GM21526 (cell line): ENCODE measurements around the gene PDE6B.

Source experiments
- ATAC-seq: cut with Tn5 transposase; IDR thresholded peaks from one replicate; pipeline ENCODE4 v1.9.1; 2021; ENCODE audit warnings: moderate library complexity; ENCODE audit not compliant: unreplicated experiment, low FRiP score

PDE6B gene

DNA sequence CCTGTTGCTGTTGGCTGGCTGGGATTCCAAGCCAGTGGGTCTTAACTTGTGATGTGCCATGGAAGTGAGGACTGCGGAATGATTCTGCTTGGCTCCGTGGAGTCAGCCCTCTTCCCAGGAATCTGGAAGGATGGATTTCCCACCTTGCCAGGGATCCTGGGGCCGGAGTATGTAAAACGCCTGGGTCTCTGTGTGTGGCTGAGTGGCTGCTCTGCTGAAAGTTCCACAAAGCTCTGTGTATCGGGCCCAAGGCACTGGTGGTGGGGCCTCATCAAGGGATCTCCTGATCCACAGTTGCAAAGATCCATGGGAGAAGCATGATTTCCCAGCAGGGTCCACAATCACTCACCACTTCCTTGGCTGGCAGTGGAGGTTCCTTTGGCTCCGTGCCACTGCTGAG, 25.2 kb upstream of the PDE6B start:
- no peak for ATAC-seq

DNA sequence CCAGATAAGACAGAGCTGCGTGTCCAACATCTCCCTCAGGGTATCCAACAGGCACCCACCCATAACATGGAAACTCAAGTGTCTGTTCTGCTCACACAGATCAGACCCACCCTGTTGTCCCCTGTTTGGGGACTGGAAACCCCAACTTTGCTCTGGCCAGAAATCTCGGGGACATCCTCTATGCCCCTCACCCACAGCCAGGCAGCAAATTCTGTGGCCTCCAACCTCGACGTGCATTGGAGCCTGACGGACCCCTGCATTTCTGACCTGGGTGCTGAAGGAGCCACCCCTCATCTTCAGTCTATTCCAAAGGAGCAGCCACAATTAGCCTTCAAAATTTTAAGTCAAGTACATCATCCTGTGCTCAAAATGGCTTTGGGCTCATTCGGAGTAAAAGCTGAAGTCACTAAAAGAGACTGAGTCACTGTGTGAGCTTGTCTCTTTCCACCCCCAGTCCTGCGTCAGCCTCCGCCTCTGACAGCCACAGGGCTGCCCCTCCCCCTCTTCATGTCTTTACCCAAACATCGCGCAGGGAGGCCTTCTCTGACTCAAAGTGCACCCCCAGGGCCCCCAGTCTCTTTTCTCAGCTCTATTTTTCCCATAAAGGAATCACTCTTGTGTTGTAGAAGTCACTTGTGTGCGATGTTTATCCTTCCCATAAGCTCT, 24.4 kb upstream of the PDE6B start:
- no peak for ATAC-seq

DNA sequence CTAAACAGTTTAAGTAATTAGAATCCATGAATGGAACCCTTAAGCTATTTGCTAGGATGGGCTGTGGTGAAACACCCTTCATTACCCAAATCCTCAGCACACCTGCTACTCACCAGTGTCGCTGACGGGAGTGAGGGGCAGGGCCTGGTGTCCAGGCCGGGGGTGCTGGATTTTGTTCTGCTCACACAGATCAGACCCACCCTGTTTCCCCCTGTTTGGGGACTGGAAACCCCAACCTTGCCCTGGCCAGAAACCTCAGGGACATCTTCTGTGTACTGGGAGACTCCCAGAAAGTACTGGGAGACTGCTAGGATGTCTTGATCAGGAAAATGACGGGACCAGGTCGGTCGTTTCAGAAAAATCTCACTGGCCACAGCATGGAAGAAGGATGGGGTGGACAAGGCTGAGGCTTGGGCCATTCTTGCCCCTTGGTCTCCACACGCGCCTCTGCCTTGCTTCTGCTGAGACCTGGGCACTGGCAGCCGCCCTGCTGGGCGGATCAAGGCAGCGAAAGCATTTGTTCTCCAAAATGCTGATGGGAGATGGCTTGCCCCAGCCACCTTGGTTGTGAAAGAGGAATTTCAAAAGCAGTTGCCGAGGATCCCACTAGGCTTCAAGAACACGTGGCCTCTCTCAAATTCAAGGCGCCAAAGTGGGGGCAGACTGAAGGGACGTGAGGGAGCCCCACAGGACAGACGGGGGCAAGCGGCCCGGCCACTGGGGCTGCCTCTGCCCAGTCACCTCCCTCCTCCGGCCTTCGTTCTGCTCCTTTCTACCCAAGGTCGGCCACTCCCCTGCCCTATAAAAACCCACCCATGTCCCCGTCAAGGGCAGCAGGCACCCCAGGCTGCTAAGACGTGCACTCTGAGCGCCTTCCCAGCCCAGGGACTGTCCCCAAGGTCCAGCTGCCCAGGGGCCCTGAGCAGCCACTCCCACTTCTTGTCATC, 23.5 kb upstream of the PDE6B start:
- no peak for ATAC-seq

DNA sequence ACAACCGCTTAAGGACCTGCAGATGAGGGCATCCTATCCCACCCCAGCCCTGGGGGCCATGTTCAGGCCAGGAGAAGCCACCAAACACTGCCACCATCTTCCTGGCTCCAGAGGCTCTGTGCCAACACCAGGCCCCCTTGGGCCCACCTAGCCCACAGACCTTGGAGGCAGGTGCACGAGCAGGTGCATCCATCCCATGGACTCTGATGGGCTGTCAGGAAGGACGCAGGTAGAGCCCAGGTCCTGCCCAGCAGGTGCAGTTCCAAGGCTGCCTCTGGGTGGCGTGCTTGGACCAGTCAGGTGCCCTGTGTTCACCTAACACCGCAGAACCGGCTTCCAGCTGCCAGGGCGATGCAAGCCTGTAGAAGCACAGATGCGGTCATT, 22.8 kb upstream of the PDE6B start:
- no peak for ATAC-seq

DNA sequence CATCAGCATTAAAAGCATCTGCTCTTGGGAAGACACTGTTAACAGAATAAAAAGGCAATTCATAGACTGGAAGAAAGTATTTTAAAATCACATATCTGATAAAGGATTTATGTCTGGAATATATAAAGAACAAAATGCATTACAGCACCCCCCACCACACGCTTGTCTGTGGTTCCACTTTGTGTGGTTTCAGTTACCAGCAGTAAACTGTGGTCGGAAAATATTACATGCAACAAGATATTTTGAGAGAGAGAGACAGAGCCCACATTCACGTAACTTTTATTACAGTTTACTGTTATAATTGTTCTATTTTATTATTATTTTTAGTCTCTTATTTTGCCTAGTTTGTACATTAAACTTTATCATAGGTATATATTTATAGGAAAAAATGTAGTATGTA, 21.2 kb upstream of the PDE6B start:
- ATAC-seq = no peak

DNA sequence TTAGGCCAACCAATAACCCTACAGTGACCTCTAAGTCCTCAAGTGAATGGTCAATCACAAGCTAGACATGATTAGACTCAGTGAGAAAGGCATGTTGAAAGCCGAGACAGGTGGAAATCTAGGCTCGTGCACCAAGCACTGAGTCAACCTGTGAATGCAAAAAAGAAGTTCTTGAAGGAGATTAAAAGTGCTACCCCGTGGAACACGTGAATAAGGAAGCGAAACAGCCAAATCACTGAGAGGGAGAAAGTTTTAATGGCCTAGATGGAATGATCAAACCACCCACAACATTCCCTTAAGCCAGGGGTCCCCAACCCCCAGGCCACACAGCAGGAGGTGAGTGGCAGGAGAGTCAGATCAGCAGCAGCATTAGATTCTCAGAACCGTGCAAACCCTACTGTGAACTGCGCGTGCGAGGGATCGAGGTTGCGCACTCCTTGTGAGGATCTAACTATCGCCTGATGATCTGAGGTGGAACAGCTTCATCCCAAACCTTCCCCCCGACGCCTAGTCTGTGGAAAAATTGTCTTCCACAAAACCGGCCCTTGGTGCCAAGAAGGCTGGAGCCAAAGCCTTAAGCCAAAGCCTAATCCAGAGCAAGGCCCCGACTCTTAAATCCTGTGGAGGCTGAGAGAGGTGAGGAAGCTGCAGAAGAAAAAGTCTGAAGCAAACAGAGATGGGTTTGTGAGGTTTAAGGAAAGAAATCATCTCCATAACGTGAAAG, 19.5 kb upstream of the PDE6B start:
- ATAC-seq = no peak

DNA sequence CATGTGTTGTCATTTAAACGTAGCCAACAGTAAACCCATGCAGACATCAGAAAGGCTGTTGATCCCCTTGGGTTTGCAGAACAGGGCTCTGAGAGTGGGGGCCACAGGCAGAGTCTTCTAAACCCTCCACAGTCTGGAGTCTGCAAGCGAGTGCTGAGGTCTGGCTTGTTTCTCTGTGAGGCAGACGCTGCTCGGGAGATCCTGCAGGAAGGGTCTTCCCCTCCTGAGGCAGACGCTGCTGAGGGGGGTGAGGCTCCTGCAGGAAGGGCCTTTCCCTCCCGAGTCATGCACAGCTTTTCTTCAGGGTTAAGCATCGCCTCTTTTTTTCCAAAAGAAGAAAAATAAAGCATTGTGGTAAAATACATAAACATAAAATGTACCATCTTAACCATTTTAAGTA, 17.1 kb upstream of the PDE6B start:
- no peak for ATAC-seq

DNA sequence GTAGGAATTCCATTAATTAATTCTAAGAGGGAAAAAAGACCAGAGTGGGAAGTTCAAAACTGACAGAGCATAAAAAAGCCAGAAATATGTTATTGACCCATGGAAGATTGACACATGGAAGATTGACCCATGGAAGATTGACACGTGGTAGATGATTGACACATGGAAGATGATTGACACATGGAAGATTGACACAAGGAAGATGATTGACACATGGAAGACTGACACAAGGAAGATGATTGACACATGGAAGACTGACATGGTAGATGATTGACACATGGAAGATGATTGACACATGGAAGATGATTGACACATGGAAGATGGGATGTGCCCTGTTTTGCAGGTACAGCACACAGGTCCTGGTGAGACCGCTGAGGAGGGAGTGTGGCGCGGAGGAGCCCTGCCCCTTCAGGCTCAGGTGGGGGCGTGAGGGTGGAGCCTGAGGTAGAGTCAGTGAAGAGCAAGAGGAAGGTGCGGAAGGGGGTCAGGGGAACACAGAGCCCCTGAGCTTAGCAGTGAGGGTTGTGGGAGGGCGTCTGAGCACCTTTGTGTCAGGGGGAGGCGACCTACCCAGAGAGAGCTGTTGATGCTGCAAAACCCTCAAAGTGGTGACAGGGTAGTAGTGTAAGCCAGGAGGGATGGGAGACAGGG, 15.8 kb upstream of the PDE6B start:
- no peak for ATAC-seq

DNA sequence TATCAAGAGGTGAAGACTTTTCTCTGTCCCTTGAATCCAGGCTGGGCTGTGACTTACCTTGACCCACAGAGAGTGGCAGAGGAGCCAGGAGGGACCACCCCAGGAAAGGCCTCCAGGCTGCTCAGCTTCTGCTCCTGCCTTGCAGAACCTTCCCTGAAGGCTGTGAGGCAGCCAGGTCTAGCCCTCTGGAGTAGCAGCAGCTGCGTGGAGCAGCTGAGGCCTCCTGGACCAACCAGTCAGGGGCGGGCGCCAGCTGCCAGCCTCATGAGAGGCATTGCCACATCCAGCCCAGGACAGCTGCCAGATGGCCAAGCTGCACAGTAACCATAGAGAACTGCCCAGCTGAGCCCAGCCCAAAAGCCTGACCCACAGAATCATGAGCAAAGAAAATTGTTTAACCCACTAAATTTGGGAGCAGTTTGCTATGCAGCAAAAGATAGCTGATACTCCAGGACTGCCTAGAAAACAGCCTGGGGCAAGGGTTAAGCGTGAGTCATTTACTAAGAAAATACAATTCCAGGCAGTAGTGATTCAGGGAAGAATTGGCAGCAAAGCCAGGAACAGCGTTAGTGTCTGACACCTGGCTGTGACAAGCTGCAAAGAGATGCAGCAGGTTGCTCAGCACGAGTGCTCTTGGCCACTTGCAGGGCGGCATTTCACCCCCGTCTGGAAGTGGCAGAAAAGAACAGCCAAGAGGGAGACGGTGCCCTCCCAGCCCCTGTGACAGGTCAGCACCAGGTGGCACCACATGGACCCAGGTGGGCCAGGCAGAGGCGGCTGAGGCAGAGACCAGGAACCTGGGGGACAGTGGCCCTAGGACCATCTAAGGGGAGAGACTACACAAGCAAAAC, 14.7 kb upstream of the PDE6B start:
- ATAC-seq = no peak

DNA sequence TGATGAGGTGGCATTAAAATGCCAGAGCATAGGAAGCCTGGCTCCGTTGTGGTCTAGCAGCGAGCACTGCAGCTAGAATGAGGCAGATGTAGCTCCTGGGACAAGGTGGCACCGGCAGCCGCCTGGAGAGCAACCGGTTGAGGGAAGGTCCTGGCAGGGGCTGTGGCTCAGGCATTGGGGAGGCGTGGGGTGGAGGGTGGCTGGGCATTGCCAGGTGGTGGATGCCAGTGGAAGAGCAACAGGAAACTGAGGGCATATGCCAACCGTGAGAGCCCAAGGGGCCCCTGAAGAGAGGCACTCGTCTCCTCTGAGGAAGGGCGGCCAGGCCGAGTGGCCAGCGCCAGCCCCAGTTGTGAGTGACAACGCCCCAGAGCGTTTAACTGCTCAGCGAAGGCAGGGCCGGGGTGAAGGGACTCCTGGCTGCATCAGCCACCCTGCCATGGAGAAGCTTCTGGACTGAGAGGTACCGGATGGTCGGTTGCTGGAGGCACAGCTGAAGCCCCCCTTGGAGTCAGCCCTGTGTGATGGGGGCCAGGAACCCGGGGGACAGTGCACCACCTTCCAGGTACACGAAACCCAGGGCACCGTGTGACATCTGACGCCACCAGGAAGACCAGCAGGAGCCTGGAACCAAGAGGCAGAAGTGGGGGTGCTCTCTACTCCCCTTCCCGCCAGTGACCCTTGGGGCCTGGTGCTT, 13.2 kb upstream of the PDE6B start:
- ATAC-seq = no peak

DNA sequence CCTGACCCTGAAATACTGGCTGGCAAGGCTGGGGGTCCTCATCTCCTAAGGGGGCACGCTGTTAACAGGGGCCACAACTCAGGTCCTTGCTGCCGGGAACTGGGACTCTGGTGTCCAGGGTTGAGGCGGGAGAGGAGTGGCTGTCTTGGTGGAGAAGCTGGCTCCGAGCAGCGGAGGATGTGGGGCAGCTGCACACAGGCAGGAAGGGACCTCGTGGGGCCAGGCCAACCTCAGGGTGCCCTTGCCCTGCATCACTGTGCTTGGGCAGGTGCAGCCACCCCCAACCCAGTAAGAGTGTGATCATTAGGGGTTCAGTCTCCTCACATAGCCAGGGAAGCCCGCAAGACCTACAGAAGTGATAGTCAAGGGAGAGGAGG, 12.6 kb upstream of the PDE6B start:
- no peak for ATAC-seq

DNA sequence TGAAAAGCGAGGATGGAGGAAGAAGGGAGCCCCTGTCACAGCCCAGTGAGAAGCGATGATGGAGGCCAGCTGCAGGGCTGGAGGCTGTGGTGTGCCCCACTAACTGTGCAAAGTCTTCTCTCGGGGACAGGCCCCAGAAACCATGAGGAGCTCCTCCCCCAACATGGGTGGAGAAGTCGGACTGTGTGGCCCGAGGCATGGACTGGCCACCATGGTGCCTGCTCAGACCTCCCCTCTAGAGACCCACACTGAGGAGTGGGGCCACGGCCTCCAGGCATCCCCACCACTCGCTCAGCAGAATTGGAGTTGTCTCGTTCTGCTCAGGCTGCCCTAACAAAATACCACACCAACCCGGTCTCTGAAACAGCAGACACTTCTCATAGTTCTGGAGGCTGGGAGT, 12.2 kb upstream of the PDE6B start:
- no peak for ATAC-seq

DNA sequence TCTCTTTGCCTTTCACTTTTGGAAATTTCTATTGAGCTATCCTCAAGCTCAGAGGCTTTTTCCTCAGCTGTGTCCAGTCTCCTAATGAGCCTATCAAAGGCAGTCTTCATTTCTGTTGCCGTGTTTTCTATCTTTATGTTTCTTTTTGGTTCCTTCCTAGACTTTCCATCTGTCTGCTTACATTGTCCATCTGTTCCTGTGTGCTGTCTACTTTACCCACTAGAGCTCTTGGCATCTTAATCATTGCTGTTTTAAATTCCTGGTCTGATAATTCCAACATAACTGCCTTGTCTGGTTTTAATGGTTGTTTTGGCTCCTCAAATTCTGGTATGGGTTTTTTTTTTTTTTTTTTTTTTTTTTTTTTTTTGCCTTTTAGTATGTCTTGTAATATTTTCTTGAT, 9.3 kb upstream of the PDE6B start:
- no peak for ATAC-seq

DNA sequence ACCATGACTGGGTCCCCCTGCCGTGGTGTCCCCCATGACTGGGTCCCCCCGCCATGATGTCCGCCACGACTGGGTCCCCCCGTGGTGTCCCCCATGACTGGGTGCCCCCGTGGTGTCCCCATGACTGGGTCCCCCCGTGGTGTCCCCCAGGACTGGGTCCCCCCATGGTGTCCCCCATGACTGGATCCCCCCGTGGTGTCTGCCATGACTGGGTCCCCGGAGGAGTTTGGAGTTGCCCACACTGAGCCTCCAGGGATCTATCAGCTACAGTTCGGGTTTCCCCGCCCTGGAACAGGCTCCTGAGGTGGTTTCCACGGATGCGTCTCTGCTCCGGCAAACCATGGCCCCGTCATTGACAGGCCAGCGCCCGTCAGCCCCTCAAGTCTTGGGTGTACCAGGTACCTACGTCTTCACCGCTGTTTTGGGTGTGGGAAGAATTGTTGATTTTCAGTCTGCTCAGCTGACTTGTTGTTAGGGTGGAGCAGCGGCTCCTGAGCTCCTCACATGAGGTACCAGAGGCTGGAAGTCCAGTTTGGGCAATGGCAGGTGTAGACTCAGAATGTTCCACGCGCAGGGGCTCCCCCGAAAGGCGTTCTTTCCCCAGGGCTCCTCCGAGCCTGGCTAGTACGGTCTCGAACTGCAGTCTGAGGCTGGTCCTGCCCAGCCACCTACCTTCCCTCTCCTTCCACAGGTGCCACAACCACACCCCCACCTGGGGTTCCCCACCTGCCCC, 8.3 kb upstream of the PDE6B start:
- ATAC-seq = no peak

DNA sequence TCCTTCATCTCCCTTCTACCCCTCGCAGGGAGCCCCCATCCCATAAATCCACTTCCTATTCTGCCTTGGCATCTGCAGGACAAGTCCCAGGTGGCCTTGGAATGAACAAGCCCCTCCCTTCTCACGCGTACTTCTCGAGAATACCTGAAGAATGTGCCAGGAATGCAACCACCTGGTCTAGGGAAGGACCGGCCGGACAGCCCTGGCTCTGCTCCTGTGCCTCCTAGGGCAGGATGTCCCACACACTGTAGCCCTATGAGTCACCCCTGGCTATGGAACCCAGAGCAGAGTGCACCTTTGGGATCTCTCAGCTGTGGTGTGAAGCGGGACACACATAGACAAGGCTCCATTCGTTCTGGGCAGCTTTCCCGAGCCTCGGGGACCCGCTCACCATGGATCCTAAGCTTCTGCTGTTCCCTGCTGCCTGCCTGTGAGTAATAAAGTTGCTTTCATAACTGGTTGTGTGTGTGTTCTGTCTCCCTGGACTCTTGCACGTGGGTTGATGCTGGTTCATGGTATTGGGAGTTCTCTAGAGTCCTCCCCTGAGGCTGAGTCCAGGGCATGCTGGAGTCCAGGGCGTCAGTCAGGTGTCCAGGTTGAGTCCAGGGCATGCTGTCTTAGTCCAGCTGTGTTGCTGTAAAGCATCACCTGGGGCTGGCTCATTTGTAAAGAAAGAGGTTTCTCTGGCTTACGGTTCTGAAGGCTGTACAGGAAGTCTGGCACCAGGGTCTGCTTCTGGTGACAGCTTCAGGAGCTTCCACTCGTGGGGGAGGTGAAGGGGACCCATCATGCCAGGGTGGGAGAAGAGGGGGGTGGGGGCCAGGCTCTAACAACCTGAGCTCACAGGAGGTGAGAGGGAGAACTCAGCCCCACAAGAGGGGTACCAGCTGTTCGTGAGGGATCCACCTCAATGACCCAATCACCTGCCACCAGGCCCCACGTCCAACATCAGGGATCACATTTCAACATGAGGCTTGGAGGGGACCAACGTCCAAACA, 7.4 kb upstream of the PDE6B start:
- ATAC-seq = no peak

DNA sequence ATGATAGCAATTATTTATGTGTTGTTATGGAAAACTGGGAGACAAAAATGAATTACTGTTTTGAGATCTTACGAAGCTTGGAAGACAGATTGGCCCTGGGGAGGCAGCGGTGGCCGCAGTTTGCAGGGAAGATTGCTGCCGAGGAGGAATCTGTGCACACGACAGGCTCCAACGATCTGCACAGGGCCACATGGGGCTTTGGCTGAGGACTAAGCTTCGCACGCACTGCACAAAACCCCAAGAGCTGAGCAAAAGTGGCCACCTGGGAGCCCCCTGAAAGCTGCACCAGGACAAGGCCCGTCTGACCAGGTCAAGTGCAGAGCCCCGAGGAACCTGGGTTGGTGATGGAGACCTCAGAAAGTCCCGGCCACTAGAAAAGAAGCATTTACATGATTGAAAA, 5.2 kb upstream of the PDE6B start:
- ATAC-seq = no peak

DNA sequence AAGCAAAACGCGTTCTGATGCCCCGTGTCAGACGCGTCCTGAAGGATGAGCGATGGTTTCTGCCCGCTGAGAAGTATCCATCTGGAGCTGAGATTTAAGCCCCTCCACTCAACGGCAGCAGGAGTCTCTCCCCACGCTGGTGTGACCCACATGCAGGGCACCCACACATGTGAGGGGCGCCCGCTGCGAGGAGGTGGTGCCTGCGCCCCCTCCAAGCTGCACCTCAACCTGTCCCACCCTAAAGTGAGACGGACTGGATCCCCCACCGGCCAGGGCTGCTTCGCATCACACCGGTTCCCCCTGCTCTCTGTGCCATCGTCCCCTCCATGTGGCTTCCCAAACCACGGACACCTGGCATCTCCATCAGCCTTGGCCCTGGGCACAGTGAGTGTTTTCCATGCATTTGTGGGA, 4.5 kb upstream of the PDE6B start:
- ATAC-seq = no peak
